ENCODE results near the gene F5. TPM values are rescaled to one million over a fixed set of nuclear protein-coding genes. Genes with fewer than 3 reads are reported as not detected.

F5 gene
- polyA plus RNA-seq, 3 donors: 6.5 to 14.5 (median 7.1) TPM

DNA sequence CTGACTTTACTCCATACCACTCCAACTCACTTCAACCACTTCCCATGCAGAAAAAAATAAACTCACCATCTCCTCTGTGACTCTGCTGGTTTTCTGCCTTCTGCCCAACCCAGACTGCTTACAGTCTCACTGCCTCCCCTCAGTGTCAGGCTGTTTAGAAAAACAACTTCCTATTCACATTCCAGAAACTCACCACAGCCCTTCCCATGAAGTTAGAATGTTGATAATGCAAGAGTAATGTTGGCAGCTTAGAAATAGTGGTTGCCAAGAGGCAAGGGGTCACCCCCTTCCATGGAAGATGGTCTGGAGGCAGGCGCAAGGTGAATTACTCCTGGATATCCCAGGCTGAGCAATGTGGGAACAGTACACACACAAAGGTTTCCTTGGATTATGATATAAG, 43.7 kb upstream of the F5 start, which contains the start of gene SELP:
Gene SELP, minus strand, starts transcription at position 119 of the 400 bp plus-strand sequence. Its CDS starts 50 bp downstream, at position 69.
- H3K9ac ChIP-seq (ENCODE audit: insufficient read depth, low read length, poor library complexity, severe bottlenecking): no peak within 1 kb of the TSS
- no peak for DNase-seq
- peaks cover 0 to 6% (median 0%) of the 10 kb centered on the region in 3 donors for H3K27me3 Mint-ChIP-seq (ENCODE audit: low read depth in 3 of 3)
- no peaks in the 10 kb centered on the region for H3K36me3 ChIP-seq (replicated peaks in 1 of 2; ENCODE audit: control insufficient read depth in 1 of 2, insufficient read depth in 2 of 2, low read length in 2 of 2)
- peaks cover 20% of the 10 kb centered on the region in 2 donors for H3K9me3 ChIP-seq (replicated peaks in 1 of 2; ENCODE audit: control insufficient read depth in 1 of 2, insufficient read depth in 1 of 2, low read length in 2 of 2)
- H4K20me1 ChIP-seq (ENCODE audit: insufficient read depth, low read length): no peaks in the 10 kb centered on the region
- H3K27me3 ChIP-seq (ENCODE audit: control insufficient read depth in 2 of 2, insufficient read depth in 2 of 2, low read length in 2 of 2): no peaks in the 10 kb centered on the region
- TF ChIP-seq CTCF (IDR thresholded peaks at IDR 0.05): no peak
- peaks cover 25 to 26% of the 10 kb centered on the region in 2 donors for H3K4me1 ChIP-seq (ENCODE audit: control insufficient read depth in 1 of 2, insufficient read depth in 2 of 2, low read length in 2 of 2)
- no peak within 1 kb of the TSS for H3K4me2 ChIP-seq (replicated peaks; ENCODE audit: extremely low read depth, low read length, poor library complexity, severe bottlenecking)
- no peak within 1 kb of the TSS for H3K4me3 Mint-ChIP-seq
- H3K36me3 Mint-ChIP-seq: peaks cover 3 to 9% of the 10 kb centered on the region in 2 donors
- intact Hi-C loops (cut with micrococcal nuclease): no loop called here
- H3K4me1 Mint-ChIP-seq: peaks cover 39% of the 10 kb centered on the region
- no peak within 1 kb of the TSS for H3K27ac Mint-ChIP-seq
- peaks cover 17 to 27% (median 24%) of the 10 kb centered on the region in 7 donors for H3K9me3 Mint-ChIP-seq
- H3K4me3 ChIP-seq (replicated peaks in 1 of 3; ENCODE audit: low read depth in 2 of 3, low read length in 3 of 3): no peak within 1 kb of the TSS
- WGBS (ENCODE audit: insufficient coverage): no CpG with 5 or more reads among the region's 1 CpG
- H2AFZ ChIP-seq (ENCODE audit: insufficient read depth, low read depth, low read length, poor library complexity, severe bottlenecking): no peak within 1 kb of the TSS
- H3K27ac ChIP-seq (ENCODE audit: low read depth in 1 of 2, low read length in 2 of 2): no peak within 1 kb of the TSS
- H3K79me2 ChIP-seq (ENCODE audit: insufficient read depth, low read length): no peaks in the 10 kb centered on the region

GRCh38 chr1:169624912-169625311, 38.6 kb upstream of the F5 start:
- no peaks in the 10 kb centered on the region for H3K36me3 ChIP-seq (replicated peaks in 1 of 2; ENCODE audit: control insufficient read depth in 1 of 2, insufficient read depth in 2 of 2, low read length in 2 of 2)
- no peaks in the 10 kb centered on the region for H3K36me3 Mint-ChIP-seq
- no peaks in the 10 kb centered on the region for H3K27me3 ChIP-seq (ENCODE audit: control insufficient read depth in 2 of 2, insufficient read depth in 2 of 2, low read length in 2 of 2)
- no peak overlapping the region for H3K9ac ChIP-seq (ENCODE audit: insufficient read depth, low read length, poor library complexity, severe bottlenecking)
- H3K9me3 ChIP-seq (replicated peaks in 1 of 2; ENCODE audit: control insufficient read depth in 1 of 2, insufficient read depth in 1 of 2, low read length in 2 of 2): no peaks in the 10 kb centered on the region
- no peak overlapping the region for H3K4me2 ChIP-seq (replicated peaks; ENCODE audit: extremely low read depth, low read length, poor library complexity, severe bottlenecking)
- intact Hi-C loops (cut with micrococcal nuclease): no loop called here
- peaks cover 39% of the 10 kb centered on the region for H3K4me1 Mint-ChIP-seq
- DNase-seq: no peak
- peak overlapping the region; percentile 40 for H2AFZ ChIP-seq (ENCODE audit: insufficient read depth, low read depth, low read length, poor library complexity, severe bottlenecking)
- H3K9me3 Mint-ChIP-seq: peaks cover 0 to 2% (median 0%) of the 10 kb centered on the region in 7 donors
- peaks cover 0 to 8% (median 2%) of the 10 kb centered on the region in 3 donors for H3K27me3 Mint-ChIP-seq (ENCODE audit: low read depth in 3 of 3)
- H4K20me1 ChIP-seq (ENCODE audit: insufficient read depth, low read length): no peaks in the 10 kb centered on the region
- H3K4me1 ChIP-seq (ENCODE audit: control insufficient read depth in 1 of 2, insufficient read depth in 2 of 2, low read length in 2 of 2): peaks cover 31 to 34% of the 10 kb centered on the region in 2 donors
- peak overlapping the region in 1 of 2 donors; percentile 4 for H3K4me3 Mint-ChIP-seq
- no peak overlapping the region for H3K4me3 ChIP-seq (replicated peaks in 1 of 3; ENCODE audit: low read depth in 2 of 3, low read length in 3 of 3)
- H3K27ac ChIP-seq (ENCODE audit: low read depth in 1 of 2, low read length in 2 of 2): no peak overlapping the region
- H3K79me2 ChIP-seq (ENCODE audit: insufficient read depth, low read length): no peaks in the 10 kb centered on the region
- H3K27ac Mint-ChIP-seq: peak overlapping the region; percentile 15 to 81 (median 26)
- TF ChIP-seq CTCF (IDR thresholded peaks at IDR 0.05): no peak
- WGBS (ENCODE audit: insufficient coverage): 20% methylated on average over 2 of the region's 2 CpGs

Data from CD14-positive monocyte (primary cell).